GM12875 (cell line): Measurements from ENCODE around the gene ZNF775.

Experiments
- H3K4me3 ChIP-seq: one replicate; pipeline ENCODE4 v1.5.1; 2011; ENCODE audit warnings: low read depth, low read length, control low read depth
- CTCF ChIP-seq: IDR thresholded peaks from 2 replicates; pipeline ENCODE4 v1.5.1; 2011; ENCODE audit warnings: low read depth, mild to moderate bottlenecking, control low read depth, inconsistent platforms, low read length, moderate library complexity, borderline replicate concordance; ENCODE audit not compliant: insufficient read depth

ZNF775 gene

GRCh38 chr7:150346922-150347321 is 32.2 kb upstream of the ZNF775 start:
- no peak overlapping the region for H3K4me3 ChIP-seq
- TF ChIP-seq CTCF, result no peak

- no peak overlapping the region for H3K4me3 ChIP-seq
- no peak for TF ChIP-seq CTCF
Measured at GRCh38 chr7:150351587-150352194, 27.4 kb upstream of the ZNF775 start.

- TF ChIP-seq CTCF, result no peak
- no peak overlapping the region for H3K4me3 ChIP-seq
Measured at GRCh38 chr7:150355666-150356059, 23.5 kb upstream of the ZNF775 start.

GRCh38 chr7:150356265-150356897 is 22.7 kb upstream of the ZNF775 start:
- peak; percentile 60; the same call in 1 of the 2 replicates for TF ChIP-seq CTCF
- H3K4me3 ChIP-seq, result no peak overlapping the region

- H3K4me3 ChIP-seq, result no peak overlapping the region
- no peak for TF ChIP-seq CTCF
Measured at GRCh38 chr7:150357270-150357669, 21.9 kb upstream of the ZNF775 start.

- no peak for TF ChIP-seq CTCF
- no peak overlapping the region for H3K4me3 ChIP-seq
Measured at GRCh38 chr7:150357771-150358427, 21.2 kb upstream of the ZNF775 start.

- no peak for TF ChIP-seq CTCF
- H3K4me3 ChIP-seq, result no peak overlapping the region
Measured at GRCh38 chr7:150358433-150358832, 20.7 kb upstream of the ZNF775 start.
